HCT116 (cell line): ENCODE results near the gene FNDC3B. TPM values are rescaled to one million over a fixed set of nuclear protein-coding genes. Genes with fewer than 3 reads are reported as not detected.

Source experiments
- ATAC-seq: fragments of 200-7000 bp; cut with Tn5 transposase; 2 replicates; pipeline ENCODE4 v1.9.1; 2020; ENCODE audit warnings: mild to moderate bottlenecking, moderate library complexity
- BruUV-seq: library from RNA; stranded (reverse); fragments of 400-500 nt; replicated peaks from 2 replicates; lab custom pipeline; 2021; lab: Mats Ljungman, UMichigan
- CTCF ChIA-PET: fragments of 300-600 bp; sonication (Branson Sonifier 250); formaldehyde crosslinking; loops from one replicate; lab custom pipeline; 2021; ENCODE audit warnings: antibody characterized with exemption; lab: Charles Lee
- POLR2A ChIA-PET: fragments of 300-600, 350-600 bp; sonication (Branson Sonifier 250); formaldehyde crosslinking; loops from one replicate; lab custom pipeline; 2021; ENCODE audit warnings: antibody characterized with exemption; lab: Charles Lee
- RAD21 ChIA-PET, 2 experiments: fragments of 300-600 bp; sonication (Branson Sonifier 250); formaldehyde crosslinking; loops; one replicate each; lab custom pipeline; 2023; ENCODE audit warnings: low total read pairs in 2 of 2; ENCODE audit not compliant: uncharacterized antibody in 2 of 2, unreplicated experiment in 2 of 2, low non-redundant PET in 1 of 2; lab: Charles Lee
- DNase-seq: peaks from one replicate; pipeline ENCODE4 v3.0.0-alpha.2; 2010; ENCODE audit warnings: low read depth, low spot score
- H2AFZ ChIP-seq: fragments of 200-600 bp; shearing (Covaris generic), sonication (generic); 2 replicates; pipeline ENCODE4 v1.6.1; 2017; ENCODE audit warnings: low read depth, mixed run types, mixed read lengths, antibody characterized with exemption, low read length; ENCODE audit not compliant: poor library complexity, severe bottlenecking
- H3K27ac ChIP-seq: 2 replicates; pipeline ENCODE4 v1.5.1; 2012; ENCODE audit warnings: low read depth, low read length
- H3K27me3 ChIP-seq: fragments of 200-600 bp; sonication (generic); 2 replicates; pipeline ENCODE4 v1.6.1; 2016; ENCODE audit warnings: mixed run types, low read length, mixed read lengths; ENCODE audit not compliant: insufficient read depth
- H3K36me3 ChIP-seq, 2 experiments: fragments of 200-500 bp in 1 of 2; fragments of 200-600 bp in 1 of 2; sonication (Bioruptor generic) in 1 of 2; sonication (generic) in 1 of 2; 2 replicates each; pipeline versions ENCODE4 v1.5.1 to v1.6.1; 2014 to 2016; ENCODE audit warnings: low read length in 2 of 2, inconsistent platforms in 1 of 2, mixed read lengths in 1 of 2, mixed run types in 1 of 2; ENCODE audit not compliant: insufficient read depth in 2 of 2, control insufficient read depth in 1 of 2
- H3K4me1 ChIP-seq, 2 experiments: fragments of 200-600 bp in 1 of 2; sonication (generic) in 1 of 2; 2 replicates each; pipeline versions ENCODE4 v1.5.1 to v1.6.1; 2012 to 2017; ENCODE audit warnings: low read length in 2 of 2, inconsistent platforms in 1 of 2, mild to moderate bottlenecking in 1 of 2, mixed read lengths in 1 of 2, mixed run types in 1 of 2, moderate library complexity in 1 of 2; ENCODE audit not compliant: insufficient read depth in 2 of 2, control insufficient read depth in 1 of 2
- H3K4me2 ChIP-seq: fragments of 200-600 bp; sonication (generic); 2 replicates; pipeline ENCODE4 v1.6.1; 2017; ENCODE audit warnings: mixed run types, low read length, mixed read lengths
- H3K4me3 ChIP-seq, 2 experiments: fragments of 200-600 bp in 1 of 2; sonication (generic) in 1 of 2; replicated peaks in 1 of 2; 2 replicates each; pipeline ENCODE4 v1.5.1; 2011 to 2016; ENCODE audit warnings: low read length in 2 of 2, control low read depth in 1 of 2, low read depth in 1 of 2, mild to moderate bottlenecking in 1 of 2, mixed read lengths in 1 of 2, mixed run types in 1 of 2
- H3K79me2 ChIP-seq: fragments of 200-600 bp; sonication (generic); 2 replicates; pipeline ENCODE4 v1.6.1; 2017; ENCODE audit warnings: mild to moderate bottlenecking, mixed run types, low read length, moderate library complexity, mixed read lengths; ENCODE audit not compliant: insufficient read depth
- H3K9ac ChIP-seq: fragments of 200-600 bp; sonication (generic); 2 replicates; pipeline ENCODE4 v1.6.1; 2016; ENCODE audit warnings: low read length, mixed read lengths
- H3K9me2 ChIP-seq: fragments of 200-600 bp; sonication (generic), shearing (Covaris generic); 2 replicates; pipeline ENCODE4 v1.6.1; 2017; ENCODE audit warnings: mixed run types, mild to moderate bottlenecking, moderate library complexity; ENCODE audit not compliant: insufficient read depth
- H3K9me3 ChIP-seq, 2 experiments: fragments of 200-500 bp in 1 of 2; fragments of 200-600 bp in 1 of 2; sonication (Bioruptor generic) in 1 of 2; sonication (generic) in 1 of 2; 2 replicates each; pipeline ENCODE4 v1.6.1; 2014 to 2017; ENCODE audit warnings: low read length in 2 of 2, mixed read lengths in 2 of 2, inconsistent platforms in 1 of 2, low read depth in 1 of 2, mild to moderate bottlenecking in 1 of 2, mixed run types in 1 of 2, moderate library complexity in 1 of 2; ENCODE audit not compliant: control insufficient read depth in 1 of 2, insufficient read depth in 1 of 2
- H4K20me1 ChIP-seq: fragments of 200-600 bp; sonication (generic), shearing (Covaris generic); 2 replicates; pipeline ENCODE4 v1.6.1; 2017; ENCODE audit warnings: mixed run types, mild to moderate bottlenecking, moderate library complexity; ENCODE audit not compliant: insufficient read depth
- EGR1 ChIP-seq: IDR thresholded peaks from 2 replicates; pipeline ENCODE4 v1.6.1; 2012; ENCODE audit warnings: low read depth
- EZH2 ChIP-seq: fragments of 200-600 bp; sonication (generic); IDR thresholded peaks from 2 replicates; pipeline ENCODE4 v1.6.1; 2017; ENCODE audit warnings: antibody characterized with exemption, mixed run types
- EZH2phosphoT487 ChIP-seq: fragments of 200-600 bp; IDR thresholded peaks from 2 replicates; pipeline ENCODE4 v1.6.1; 2018; ENCODE audit warnings: antibody characterized with exemption, borderline replicate concordance
- JUND ChIP-seq: IDR thresholded peaks from 2 replicates; pipeline ENCODE4 v1.6.1; 2012
- POLR2A ChIP-seq: IDR thresholded peaks from 2 replicates; pipeline ENCODE4 v1.7.0; 2011; ENCODE audit warnings: borderline replicate concordance; ENCODE audit not compliant: insufficient read depth, insufficient read length; ENCODE audit errors: extremely low read depth
- REST ChIP-seq: IDR thresholded peaks from 2 replicates; pipeline ENCODE4 v1.6.1; 2012; ENCODE audit warnings: low read depth
- ZBTB33 ChIP-seq: IDR thresholded peaks from 2 replicates; pipeline ENCODE4 v1.6.1; 2011; ENCODE audit warnings: mild to moderate bottlenecking, low read length, moderate library complexity; ENCODE audit not compliant: insufficient replicate concordance; ENCODE audit errors: extremely low read depth
- intact Hi-C: fragments of 100-400 bp; cut with micrococcal nuclease; formaldehyde crosslinking; loops from 2 replicates; pipeline ENCODE4 v1.10.0; 2022
- total RNA-seq: library from RNA; stranded (reverse); gene quantifications from one replicate; pipeline ENCODE4 v1.2.1, GENCODE V29; 2021; ENCODE audit not compliant: unreplicated experiment

The FNDC3B gene
- total RNA-seq, 1 experiment from 2014 or later = 45.7 TPM

- Histone ChIP-seq H2AFZ (no peak overlapping the region), H3K4me2 (no peak overlapping the region), H3K4me3 (no peak overlapping the region), H3K9me2 (no peaks in the 10 kb centered on the region), H3K27me3 (no peaks in the 10 kb centered on the region), H3K27ac (no peak overlapping the region), H3K4me1 (peaks cover 12 to 13% of the 10 kb centered on the region in 2 experiments), H3K9ac (no peak overlapping the region), H3K36me3 (no peaks in the 10 kb centered on the region), H4K20me1 (no peaks in the 10 kb centered on the region), H3K9me3 (no peaks in the 10 kb centered on the region), H3K79me2 (peaks cover 9% of the 10 kb centered on the region; the same call in 1 of the 2 replicates)
- DNase-seq (no peak), ATAC-seq (no peak)
- ChIA-PET RAD21 (no interaction called here), CTCF (no interaction called here), POLR2A (no interaction called here)
- TF ChIP-seq EZH2phosphoT487 (no peak), EGR1 (no peak), REST (no peak), JUND (no peak), EZH2 (no peak), ZBTB33 (no peak), POLR2A (no peak)
- intact Hi-C loops = no loop called here
- BruUV-seq = no TSS peak
These were observed 134.2 kb downstream of the FNDC3B start for GRCh38 chr3:172173316-172174254.
